Karpas-422 (cell line): Measurements from ENCODE around the gene RNF187. TPM values are rescaled to one million over a fixed set of nuclear protein-coding genes. Genes with fewer than 3 reads are reported as not detected.

Source experiments
- DNase-seq: peaks from one replicate; pipeline ENCODE4 v3.0.0-alpha.2; 2015
- H2AFZ ChIP-seq: fragments of 200-600 bp; sonication (generic); 2 replicates; pipeline ENCODE4 v1.6.1; 2014; ENCODE audit warnings: antibody characterized with exemption, low read length, mixed read lengths
- H3K27ac ChIP-seq: fragments of 200-600 bp; sonication (generic); 2 replicates; pipeline ENCODE4 v1.5.1; 2014; ENCODE audit warnings: mild to moderate bottlenecking, low read length, moderate library complexity
- H3K27me3 ChIP-seq: fragments of 200-600 bp; sonication (generic); 2 replicates; pipeline ENCODE4 v1.6.1; 2014; ENCODE audit warnings: low read length, mixed read lengths
- H3K36me3 ChIP-seq: fragments of 200-600 bp; sonication (generic); 2 replicates; pipeline ENCODE4 v1.6.1; 2014; ENCODE audit warnings: low read length, mixed read lengths; ENCODE audit not compliant: insufficient read depth
- H3K4me1 ChIP-seq: fragments of 200-600 bp; sonication (generic); 2 replicates; pipeline ENCODE4 v1.6.1; 2014; ENCODE audit warnings: mild to moderate bottlenecking, low read length, mixed read lengths
- H3K4me2 ChIP-seq: fragments of 200-600 bp; sonication (generic); 2 replicates; pipeline ENCODE4 v1.6.1; 2014; ENCODE audit warnings: low read length, low read depth, mild to moderate bottlenecking; ENCODE audit not compliant: poor library complexity, severe bottlenecking
- H3K4me3 ChIP-seq: fragments of 200-600 bp; sonication (generic); 2 replicates; pipeline ENCODE4 v1.5.1; 2014; ENCODE audit warnings: mild to moderate bottlenecking, antibody characterized with exemption, low read length, mixed read lengths
- H3K79me2 ChIP-seq: fragments of 200-600 bp; sonication (generic); 2 replicates; pipeline ENCODE4 v1.6.1; 2014; ENCODE audit warnings: mild to moderate bottlenecking, low read length, mixed read lengths
- H3K9ac ChIP-seq: fragments of 200-600 bp; sonication (generic); 2 replicates; pipeline ENCODE4 v1.6.0; 2014; ENCODE audit warnings: low read length
- H3K9me2 ChIP-seq: fragments of 200-600 bp; sonication (generic), shearing (Covaris generic); replicated peaks from 2 replicates; pipeline ENCODE4 v1.6.0; 2014; ENCODE audit warnings: mild to moderate bottlenecking, low read length, moderate library complexity; ENCODE audit not compliant: insufficient read depth
- H3K9me3 ChIP-seq: fragments of 300-700, 200-600 bp; sonication (generic); 2 replicates; pipeline ENCODE4 v1.6.1; 2014; ENCODE audit warnings: low read length, mixed read lengths
- H4K20me1 ChIP-seq: fragments of 200-600 bp; sonication (generic); 2 replicates; pipeline ENCODE4 v1.6.1; 2014; ENCODE audit warnings: mild to moderate bottlenecking, antibody characterized with exemption, low read length, low read depth; ENCODE audit not compliant: insufficient read depth
- total RNA-seq: library from RNA; depleted of rRNA; stranded (reverse); fragments of >200 nt; shearing (Covaris generic); gene quantifications from 2 replicates; pipeline ENCODE4 v1.2.3, GENCODE V29; 2014; ENCODE audit warnings: low replicate concordance

The RNF187 gene
- total RNA-seq, 1 experiment from 2014 or later, result 127 TPM

GRCh38 chr1:228494970-228495853 is 8.0 kb downstream of the RNF187 start:
- H3K79me2 ChIP-seq, result peaks cover 17% of the 10 kb centered on the region
- DNase-seq, result no peak
- no peaks in the 10 kb centered on the region for H3K9me2 ChIP-seq
- H3K9ac ChIP-seq, result no peak overlapping the region
- H3K27me3 ChIP-seq, result no peaks in the 10 kb centered on the region
- H3K27ac ChIP-seq, result no peak overlapping the region
- no peaks in the 10 kb centered on the region for H3K9me3 ChIP-seq
- H3K36me3 ChIP-seq, result peaks cover 31% of the 10 kb centered on the region
- H3K4me1 ChIP-seq, result peaks cover 29% of the 10 kb centered on the region
- no peak overlapping the region for H3K4me3 ChIP-seq
- no peak overlapping the region for H3K4me2 ChIP-seq
- no peak overlapping the region for H2AFZ ChIP-seq
- H4K20me1 ChIP-seq, result no peaks in the 10 kb centered on the region

- peaks cover 9% of the 10 kb centered on the region; the same call in 1 of the 2 replicates for H3K79me2 ChIP-seq
- H3K9me2 ChIP-seq, result no peaks in the 10 kb centered on the region
- H3K9me3 ChIP-seq, result no peaks in the 10 kb centered on the region
- DNase-seq, result no peak
- no peak overlapping the region for H3K27ac ChIP-seq
- no peak overlapping the region for H3K9ac ChIP-seq
- no peak overlapping the region for H2AFZ ChIP-seq
- H3K4me3 ChIP-seq, result no peak overlapping the region
- peaks cover 29% of the 10 kb centered on the region for H3K4me1 ChIP-seq
- H3K27me3 ChIP-seq, result no peaks in the 10 kb centered on the region
- H3K4me2 ChIP-seq, result no peak overlapping the region
- H4K20me1 ChIP-seq, result no peaks in the 10 kb centered on the region
- H3K36me3 ChIP-seq, result peaks cover 24% of the 10 kb centered on the region; the same call in 1 of the 2 replicates
Measured at GRCh38 chr1:228496084-228496483, 8.9 kb downstream of the RNF187 start.

DNA sequence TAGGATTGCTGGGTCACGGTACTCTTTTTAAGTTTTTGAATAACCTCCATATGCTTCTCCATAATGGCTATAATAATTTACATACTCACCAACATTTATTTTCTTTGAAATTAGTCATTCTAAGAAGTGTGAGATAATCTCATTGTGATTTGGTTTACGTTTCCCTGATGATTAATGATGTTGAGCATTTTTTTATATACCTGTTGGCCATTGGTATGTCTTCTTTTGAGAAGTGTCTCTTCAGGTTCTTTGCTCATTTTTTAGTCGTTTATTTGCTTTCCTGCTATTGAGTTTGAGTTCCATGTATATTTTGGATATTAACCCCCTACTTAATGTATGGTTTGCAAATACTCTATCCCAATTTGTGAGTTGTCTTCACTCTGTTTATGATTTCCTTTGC is 9.3 kb downstream of the RNF187 start:
- Histone ChIP-seq H3K9me3 (no peaks in the 10 kb centered on the region), H3K27me3 (no peaks in the 10 kb centered on the region), H4K20me1 (no peaks in the 10 kb centered on the region), H3K27ac (no peak overlapping the region), H3K79me2 (peaks cover 6% of the 10 kb centered on the region; the same call in 1 of the 2 replicates), H3K4me1 (peaks cover 33% of the 10 kb centered on the region), H3K4me2 (no peak overlapping the region), H3K4me3 (no peak overlapping the region), H2AFZ (no peak overlapping the region), H3K9ac (no peak overlapping the region), H3K36me3 (peaks cover 20% of the 10 kb centered on the region; the same call in 1 of the 2 replicates), H3K9me2 (no peaks in the 10 kb centered on the region)
- DNase-seq, result no peak

GRCh38 chr1:228497206-228497605 is 10.0 kb downstream of the RNF187 start:
- Histone ChIP-seq H3K4me2 (no peak overlapping the region), H3K4me3 (no peak overlapping the region), H2AFZ (no peak overlapping the region), H4K20me1 (no peaks in the 10 kb centered on the region), H3K9ac (no peak overlapping the region), H3K36me3 (peaks cover 16% of the 10 kb centered on the region; the same call in 1 of the 2 replicates), H3K9me3 (no peaks in the 10 kb centered on the region), H3K27me3 (no peaks in the 10 kb centered on the region), H3K27ac (no peak overlapping the region), H3K9me2 (no peaks in the 10 kb centered on the region), H3K79me2 (no peaks in the 10 kb centered on the region), H3K4me1 (peaks cover 33% of the 10 kb centered on the region)
- no peak for DNase-seq

DNA sequence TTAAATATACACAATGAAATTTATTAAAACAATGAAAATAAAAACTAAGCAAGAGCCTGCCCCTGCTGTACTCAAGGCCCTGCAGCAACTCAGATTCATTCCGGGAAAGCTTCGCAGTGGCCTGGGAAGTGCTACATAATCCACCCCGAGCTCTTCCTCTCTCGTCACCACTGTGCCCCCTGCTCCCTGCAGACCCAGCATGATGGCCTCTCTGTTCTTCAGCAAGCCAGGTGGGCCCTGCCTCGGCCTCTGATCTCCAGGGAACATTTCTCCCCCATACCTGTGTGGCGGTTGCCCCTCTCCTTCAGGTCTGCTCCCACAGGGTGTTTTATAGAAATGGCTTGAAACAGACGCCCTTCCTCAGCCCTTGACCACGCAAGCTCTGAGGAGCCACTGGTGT is 10.6 kb downstream of the RNF187 start:
- DNase-seq, result no peak
- no peak overlapping the region for H3K9ac ChIP-seq

DNA sequence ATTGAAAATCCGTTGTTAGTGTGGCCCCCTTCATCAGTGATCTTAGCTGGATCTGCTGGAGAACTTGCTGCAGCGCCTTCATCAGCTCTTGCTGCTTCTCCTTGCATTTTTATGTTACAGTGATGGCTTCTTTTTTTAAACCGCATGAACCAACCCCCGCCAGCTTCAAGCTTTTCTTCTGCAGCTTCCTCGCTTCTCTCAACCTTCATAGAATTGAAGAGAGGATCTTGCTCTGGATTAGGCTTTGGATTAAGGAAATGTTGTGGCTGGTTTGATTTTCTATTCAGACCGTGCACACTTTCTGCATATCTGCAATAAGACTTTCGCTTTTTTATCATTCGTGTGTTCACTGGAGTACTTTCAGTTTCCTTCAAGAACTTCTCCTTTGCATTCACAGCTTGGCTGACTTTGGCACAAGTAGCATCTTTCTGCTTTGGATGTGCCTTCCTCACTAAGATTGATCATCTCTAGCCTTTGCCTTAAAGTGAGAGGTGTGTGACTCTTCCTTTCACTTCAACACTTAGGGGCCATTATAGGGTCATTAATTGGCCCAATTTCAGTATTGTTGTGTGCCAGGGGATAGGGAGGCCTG is 13.1 kb downstream of the RNF187 start:
- 0 out of 2 replicates have a peak, but pooled peaks cover 7% of the 10 kb centered on the region for H3K36me3 ChIP-seq
- H3K79me2 ChIP-seq, result no peaks in the 10 kb centered on the region
- peak overlapping the region; percentile 74 for H3K9ac ChIP-seq
- no peaks in the 10 kb centered on the region for H3K27me3 ChIP-seq
- peak overlapping the region; percentile 63 for H3K4me3 ChIP-seq
- DNase-seq, result peak; percentile 88
- H3K9me3 ChIP-seq, result no peaks in the 10 kb centered on the region
- H3K27ac ChIP-seq, result peak overlapping the region; percentile 95
- H2AFZ ChIP-seq, result peak overlapping the region; percentile 56
- H3K4me2 ChIP-seq, result peak overlapping the region; percentile 90
- no peaks in the 10 kb centered on the region for H3K9me2 ChIP-seq
- H4K20me1 ChIP-seq, result no peaks in the 10 kb centered on the region
- H3K4me1 ChIP-seq, result peaks cover 33% of the 10 kb centered on the region

More for the DNA sequence above, 10.6 kb downstream of the RNF187 start:
- H3K27ac ChIP-seq, result no peak overlapping the region
- H4K20me1 ChIP-seq, result no peaks in the 10 kb centered on the region
- no peak overlapping the region for H3K4me2 ChIP-seq
- H3K9me3 ChIP-seq, result no peaks in the 10 kb centered on the region
- peaks cover 33% of the 10 kb centered on the region for H3K4me1 ChIP-seq
- H3K27me3 ChIP-seq, result no peaks in the 10 kb centered on the region
- no peaks in the 10 kb centered on the region for H3K79me2 ChIP-seq
- H3K4me3 ChIP-seq, result no peak overlapping the region
- H3K36me3 ChIP-seq, result peaks cover 16% of the 10 kb centered on the region; the same call in 1 of the 2 replicates
- H2AFZ ChIP-seq, result no peak overlapping the region
- no peaks in the 10 kb centered on the region for H3K9me2 ChIP-seq

- Histone ChIP-seq H3K9me2 (no peaks in the 10 kb centered on the region), H3K9me3 (no peaks in the 10 kb centered on the region), H3K36me3 (0 out of 2 replicates have a peak, but pooled peaks cover 3% of the 10 kb centered on the region), H3K27me3 (no peaks in the 10 kb centered on the region), H3K79me2 (no peaks in the 10 kb centered on the region), H3K9ac (peak overlapping the region; percentile 74), H3K27ac (peak overlapping the region; percentile 95), H3K4me1 (peaks cover 33% of the 10 kb centered on the region), H4K20me1 (no peaks in the 10 kb centered on the region), H2AFZ (peak overlapping the region; percentile 62), H3K4me2 (peak overlapping the region; percentile 90), H3K4me3 (peak overlapping the region; percentile 63)
- peak; percentile 96 for DNase-seq
Measured at GRCh38 chr1:228500901-228501871, 14.0 kb downstream of the RNF187 start.
